Neural progenitor cell (in vitro differentiated cells): ENCODE measurements around the gene MARS1. TPM values are rescaled to one million over a fixed set of nuclear protein-coding genes. Genes with fewer than 3 reads are reported as not detected.

ENCODE experiments used
- DNase-seq: peaks from one replicate; pipeline ENCODE4 v3.0.0-alpha.2; 2016; ENCODE audit warnings: low spot score
- H2AFZ ChIP-seq: fragments of 200-600 bp; sonication (generic); replicated peaks from 2 replicates; pipeline ENCODE4 v1.6.1; 2016; ENCODE audit warnings: antibody characterized with exemption
- H3F3A ChIP-seq: fragments of 200-600 bp; sonication (generic); 2 replicates; pipeline ENCODE4 v1.6.1; 2016; ENCODE audit warnings: antibody characterized with exemption, low read depth
- H3K27ac ChIP-seq: fragments of 200-600 bp; sonication (generic); 2 replicates; pipeline ENCODE4 v1.5.1; 2016; ENCODE audit warnings: mild to moderate bottlenecking
- H3K27me3 ChIP-seq: fragments of 200-600 bp; sonication (generic); 2 replicates; pipeline ENCODE4 v1.6.1; 2016; ENCODE audit warnings: mild to moderate bottlenecking, moderate library complexity
- H3K36me3 ChIP-seq: fragments of 200-600 bp; sonication (generic); 2 replicates; pipeline ENCODE4 v1.5.1; 2016
- H3K4me1 ChIP-seq: fragments of 200-600 bp; sonication (generic); 2 replicates; pipeline ENCODE4 v1.6.1; 2016; ENCODE audit warnings: mixed run types
- H3K4me2 ChIP-seq: fragments of 200-600 bp; sonication (generic); 2 replicates; pipeline ENCODE4 v1.6.1; 2016
- H3K4me3 ChIP-seq: fragments of 200-600 bp; sonication (generic); 2 replicates; pipeline ENCODE4 v1.5.1; 2016
- H3K79me2 ChIP-seq: fragments of 200-600 bp; sonication (generic); 2 replicates; pipeline ENCODE4 v1.6.1; 2016; ENCODE audit warnings: low read depth
- H3K9ac ChIP-seq: fragments of 200-600 bp; sonication (generic); 2 replicates; pipeline ENCODE4 v1.6.1; 2016
- H3K9me3 ChIP-seq: fragments of 200-600 bp; sonication (generic); 2 replicates; pipeline ENCODE4 v1.5.1; 2016; ENCODE audit warnings: low read depth
- H4K20me1 ChIP-seq: fragments of 200-600 bp; sonication (generic); 2 replicates; pipeline ENCODE4 v1.6.1; 2016; ENCODE audit warnings: low read depth
- H3K27ac Mint-ChIP-seq: 3 replicates; pipeline ENCODE4 v1.8.0; 2021; ENCODE audit warnings: mixed read lengths
- H3K27me3 Mint-ChIP-seq: 2 replicates; pipeline ENCODE4 v1.8.0; 2022; ENCODE audit warnings: low read depth, mild to moderate bottlenecking, inconsistent platforms, moderate library complexity, mixed read lengths; ENCODE audit not compliant: insufficient read depth
- H3K36me3 Mint-ChIP-seq: 3 replicates; pipeline ENCODE4 v1.8.0; 2021; ENCODE audit warnings: mixed read lengths
- H3K4me1 Mint-ChIP-seq: 3 replicates; pipeline ENCODE4 v1.8.0; 2021; ENCODE audit warnings: mixed read lengths
- H3K4me3 Mint-ChIP-seq: 3 replicates; pipeline ENCODE4 v1.8.0; 2021; ENCODE audit warnings: mild to moderate bottlenecking, moderate library complexity, mixed read lengths
- H3K9me3 Mint-ChIP-seq: 3 replicates; pipeline ENCODE4 v1.8.0; 2020; ENCODE audit warnings: mixed read lengths
- CTCF ChIP-seq: fragments of 200-600 bp; sonication (generic); IDR thresholded peaks from 2 replicates; pipeline ENCODE4 v1.5.1; 2017; ENCODE audit warnings: antibody characterized with exemption, mild to moderate bottlenecking
- EZH2 ChIP-seq: fragments of 200-600 bp; sonication (generic); IDR thresholded peaks from 2 replicates; pipeline ENCODE4 v1.6.1; 2017; ENCODE audit warnings: antibody characterized with exemption, mild to moderate bottlenecking, moderate library complexity
- EZH2phosphoT487 ChIP-seq: fragments of 200-600 bp; sonication (generic); IDR thresholded peaks from 2 replicates; pipeline ENCODE4 v1.6.1; 2017; ENCODE audit warnings: antibody characterized with exemption
- total RNA-seq: library from RNA; depleted of rRNA; stranded (reverse); fragments of >200 nt; gene quantifications from 2 replicates; pipeline ENCODE4 v1.2.3, GENCODE V29; 2015; ENCODE audit warnings: low replicate concordance

Gene MARS1
- total RNA-seq, 1 donor from 2014 or later = 109 TPM

- H3K27me3 ChIP-seq = no peaks in the 10 kb centered on the region
- no peak for TF ChIP-seq EZH2phosphoT487
- no peak for TF ChIP-seq EZH2
- no peak for TF ChIP-seq CTCF
- H2AFZ ChIP-seq = no peak overlapping the region
- no peak overlapping the region for H3K4me2 ChIP-seq
- H3K9me3 ChIP-seq = no peaks in the 10 kb centered on the region
- H3K36me3 Mint-ChIP-seq = peaks cover 30% of the 10 kb centered on the region
- no peak overlapping the region for H3K27ac Mint-ChIP-seq
- no peak overlapping the region for H3K4me3 ChIP-seq
- H3K4me1 ChIP-seq = peaks cover 11% of the 10 kb centered on the region
- H3K9ac ChIP-seq = no peak overlapping the region
- H3K9me3 Mint-ChIP-seq = no peaks in the 10 kb centered on the region
- H3K4me3 Mint-ChIP-seq = no peak overlapping the region
- no peak for DNase-seq
- H4K20me1 ChIP-seq = peaks cover 26% of the 10 kb centered on the region
- H3K79me2 ChIP-seq = peaks cover 13% of the 10 kb centered on the region
- no peaks in the 10 kb centered on the region for H3K36me3 ChIP-seq
- peaks cover 29% of the 10 kb centered on the region for H3K4me1 Mint-ChIP-seq
- no peak overlapping the region for H3K27ac ChIP-seq
- peaks cover 34% of the 10 kb centered on the region for H3F3A ChIP-seq
- peaks cover 3% of the 10 kb centered on the region for H3K27me3 Mint-ChIP-seq
Measured at GRCh38 chr12:57528176-57528575, 40.3 kb downstream of the MARS1 start.

- Mint-ChIP-seq H3K4me1 (peaks cover 21% of the 10 kb centered on the region), H3K9me3 (no peaks in the 10 kb centered on the region), H3K27me3 (peaks cover 2% of the 10 kb centered on the region), H3K27ac (no peak overlapping the region), H3K4me3 (no peak overlapping the region), H3K36me3 (peaks cover 30% of the 10 kb centered on the region)
- Histone ChIP-seq H3K79me2 (peaks cover 7% of the 10 kb centered on the region), H3F3A (peaks cover 26% of the 10 kb centered on the region), H3K27me3 (no peaks in the 10 kb centered on the region), H3K9ac (no peak overlapping the region), H3K4me2 (no peak overlapping the region), H4K20me1 (peaks cover 20% of the 10 kb centered on the region), H3K36me3 (no peaks in the 10 kb centered on the region), H3K9me3 (no peaks in the 10 kb centered on the region), H3K4me3 (no peak overlapping the region), H3K27ac (no peak overlapping the region), H3K4me1 (peaks cover 6% of the 10 kb centered on the region), H2AFZ (no peak overlapping the region)
- TF ChIP-seq CTCF = no peak
- TF ChIP-seq EZH2phosphoT487 = no peak
- no peak for TF ChIP-seq EZH2
- no peak for DNase-seq
Measured at GRCh38 chr12:57528831-57529555, 41.1 kb downstream of the MARS1 start.

GRCh38 chr12:57529831-57530230, 42.0 kb downstream of the MARS1 start:
- no peaks in the 10 kb centered on the region for H3K4me1 ChIP-seq
- H2AFZ ChIP-seq = no peak overlapping the region
- Mint-ChIP-seq H3K4me3 (no peak overlapping the region), H3K27ac (no peak overlapping the region), H3K4me1 (peaks cover 14% of the 10 kb centered on the region), H3K27me3 (peaks cover 4% of the 10 kb centered on the region), H3K36me3 (peaks cover 34% of the 10 kb centered on the region), H3K9me3 (no peaks in the 10 kb centered on the region)
- TF ChIP-seq EZH2 (no peak), CTCF (no peak), EZH2phosphoT487 (no peak)
- no peak for DNase-seq
- no peaks in the 10 kb centered on the region for H3K79me2 ChIP-seq
- no peaks in the 10 kb centered on the region for H3K27me3 ChIP-seq
- H3K4me2 ChIP-seq = no peak overlapping the region
- no peak overlapping the region for H3K27ac ChIP-seq
- no peak overlapping the region for H3K9ac ChIP-seq
- H4K20me1 ChIP-seq = peaks cover 13% of the 10 kb centered on the region
- no peaks in the 10 kb centered on the region for H3K9me3 ChIP-seq
- no peak overlapping the region for H3K4me3 ChIP-seq
- peaks cover 18% of the 10 kb centered on the region for H3F3A ChIP-seq
- no peaks in the 10 kb centered on the region for H3K36me3 ChIP-seq
